Measurements from ENCODE around the gene HSPB2. TPM values are rescaled to one million over a fixed set of nuclear protein-coding genes. Genes with fewer than 3 reads are reported as not detected.
"Not testable (repeated sequence)": the region's sequence is repeated elsewhere in the genome, so short reads cannot be mapped to it uniquely, and the experiment has no call there.

The HSPB2 gene
- total RNA-seq, 3 donors from 2014 or later: 1.4 to 4.8 TPM; not detected in 1

- intact Hi-C loops (cut with DNase I, micrococcal nuclease): loop anchor here in 1 of 2 donors (10.0 kb wide), 1 partner anchor 54 kb away; no protein-coding TSS in a partner anchor
- peaks cover 12% of the 10 kb centered on the region for H3K4me1 ChIP-seq (ENCODE audit: low read depth)
- ATAC-seq (no peak), DNase-seq (no peak)
- no peak overlapping the region for H3K4me3 ChIP-seq
- no peaks in the 10 kb centered on the region for H3K36me3 ChIP-seq (ENCODE audit: low read depth)
- no peak for TF ChIP-seq CTCF (IDR thresholded peaks at IDR 0.05)
- H3K9me3 ChIP-seq: no peaks in the 10 kb centered on the region
Observed at GRCh38 chr11:111930472-111930871, 17.9 kb downstream of the HSPB2 start.

- Histone ChIP-seq H3K36me3 (ENCODE audit: low read depth) (no peaks in the 10 kb centered on the region), H3K4me1 (ENCODE audit: low read depth) (peaks cover 4% of the 10 kb centered on the region), H3K4me3 (no peak overlapping the region), H3K9me3 (no peaks in the 10 kb centered on the region)
- ATAC-seq (no peak), DNase-seq (no peak)
- intact Hi-C loops (cut with DNase I, micrococcal nuclease): loop anchor here in 1 of 2 donors (10.0 kb wide), 1 partner anchor 52 kb away; no protein-coding TSS in a partner anchor
- TF ChIP-seq CTCF (IDR thresholded peaks at IDR 0.05): no peak
Observed at GRCh38 chr11:111932611-111932950, 20.0 kb downstream of the HSPB2 start.

- intact Hi-C loops (cut with DNase I, micrococcal nuclease): loop anchor here in 1 of 2 donors (10.0 kb wide), 1 partner anchor 52 kb away; no protein-coding TSS in a partner anchor
- not testable (repeated sequence) for DNase-seq; ATAC-seq; H3K9me3 ChIP-seq; H3K4me1 ChIP-seq (ENCODE audit: low read depth); H3K4me3 ChIP-seq; H3K36me3 ChIP-seq (ENCODE audit: low read depth)
Observed at GRCh38 chr11:111933176-111933575, 20.6 kb downstream of the HSPB2 start.

GRCh38 chr11:111933872-111934271, 21.3 kb downstream of the HSPB2 start:
- intact Hi-C loops (cut with DNase I, micrococcal nuclease): loop anchor here in 1 of 2 donors (10.0 kb wide), 1 partner anchor 51 kb away; no protein-coding TSS in a partner anchor
- Histone ChIP-seq H3K36me3 (ENCODE audit: low read depth) (no peaks in the 10 kb centered on the region), H3K9me3 (no peaks in the 10 kb centered on the region), H3K4me1 (ENCODE audit: low read depth) (peaks cover 9% of the 10 kb centered on the region), H3K4me3 (no peak overlapping the region)
- ATAC-seq (no peak), DNase-seq (no peak)
- TF ChIP-seq CTCF (IDR thresholded peaks at IDR 0.05): no peak

- no peaks in the 10 kb centered on the region for H3K9me3 ChIP-seq
- H3K4me3 ChIP-seq: no peak overlapping the region
- intact Hi-C loops (cut with DNase I, micrococcal nuclease): loop anchor here in 1 of 2 donors (10.0 kb wide), 1 partner anchor 50 kb away; no protein-coding TSS in a partner anchor
- no peak for TF ChIP-seq CTCF (IDR thresholded peaks at IDR 0.05)
- ATAC-seq (no peak), DNase-seq (no peak)
- no peaks in the 10 kb centered on the region for H3K36me3 ChIP-seq (ENCODE audit: low read depth)
- H3K4me1 ChIP-seq (ENCODE audit: low read depth): peaks cover 9% of the 10 kb centered on the region
Observed at GRCh38 chr11:111934306-111934705, 21.8 kb downstream of the HSPB2 start.

- Histone ChIP-seq H3K4me1 (ENCODE audit: low read depth) (peaks cover 9% of the 10 kb centered on the region), H3K9me3 (no peaks in the 10 kb centered on the region), H3K36me3 (ENCODE audit: low read depth) (no peaks in the 10 kb centered on the region), H3K4me3 (no peak overlapping the region)
- DNase-seq (no peak), ATAC-seq (no peak)
- TF ChIP-seq CTCF (IDR thresholded peaks at IDR 0.05): no peak
- intact Hi-C loops (cut with DNase I, micrococcal nuclease): loop anchor here (5.0 to 10.0 kb wide), 2 partner anchors 42 to 49 kb away; no protein-coding TSS in a partner anchor
Observed at GRCh38 chr11:111935317-111936039, 22.9 kb downstream of the HSPB2 start.
